ENCODE results near the gene AUTS2.

AUTS2 gene

DNA sequence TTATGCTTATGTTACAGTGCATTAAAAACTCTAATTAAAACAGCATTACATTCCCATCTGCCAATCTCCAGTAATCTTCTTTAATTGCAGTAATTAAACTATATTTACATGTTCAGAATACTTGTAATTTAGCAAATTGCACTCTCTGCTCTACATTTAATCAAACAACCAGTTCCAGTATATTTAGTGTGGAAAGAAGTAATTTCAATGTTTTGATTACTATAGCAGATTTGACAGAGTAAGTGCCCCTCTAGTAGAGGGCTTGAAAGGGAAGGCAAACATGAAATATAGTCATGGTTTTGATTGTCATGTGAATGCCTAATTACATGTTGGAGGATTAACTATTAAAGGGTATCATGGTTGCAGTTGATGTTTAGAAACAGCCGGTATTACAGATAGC lies 739.7 kb downstream of the AUTS2 start:
- in situ Hi-C loops (cut with MboI; ENCODE audit: low pct_unique_long_range_greater_than_20kb, low sequenced_read_pairs) = no loop called here
- DNase-seq = no peak

DNA sequence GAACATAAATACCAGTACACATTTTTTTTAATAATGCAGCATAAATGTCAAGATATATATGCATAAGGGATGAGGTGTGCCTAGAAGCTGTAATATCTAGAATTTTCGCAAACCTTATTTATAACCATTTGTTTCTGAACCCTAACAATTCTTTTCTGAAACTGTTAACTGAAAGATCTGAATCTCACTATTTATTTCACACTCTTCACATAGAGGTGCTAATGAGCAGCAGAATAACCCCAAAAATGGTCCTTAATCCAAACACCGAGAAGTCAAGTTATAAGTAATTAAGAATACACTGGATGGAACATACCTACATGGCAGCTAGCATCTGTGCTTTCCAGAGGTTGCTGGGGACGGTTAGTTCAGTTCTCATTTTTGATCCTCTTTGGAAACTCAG lies 742.0 kb downstream of the AUTS2 start:
- no peak for DNase-seq
- in situ Hi-C loops (cut with MboI; ENCODE audit: low pct_unique_long_range_greater_than_20kb, low sequenced_read_pairs) = no loop called here

GRCh38 chr7:70341446-70341845 lies 743.2 kb downstream of the AUTS2 start:
- no peak for DNase-seq
- in situ Hi-C loops (cut with MboI; ENCODE audit: low pct_unique_long_range_greater_than_20kb, low sequenced_read_pairs) = no loop called here

DNA sequence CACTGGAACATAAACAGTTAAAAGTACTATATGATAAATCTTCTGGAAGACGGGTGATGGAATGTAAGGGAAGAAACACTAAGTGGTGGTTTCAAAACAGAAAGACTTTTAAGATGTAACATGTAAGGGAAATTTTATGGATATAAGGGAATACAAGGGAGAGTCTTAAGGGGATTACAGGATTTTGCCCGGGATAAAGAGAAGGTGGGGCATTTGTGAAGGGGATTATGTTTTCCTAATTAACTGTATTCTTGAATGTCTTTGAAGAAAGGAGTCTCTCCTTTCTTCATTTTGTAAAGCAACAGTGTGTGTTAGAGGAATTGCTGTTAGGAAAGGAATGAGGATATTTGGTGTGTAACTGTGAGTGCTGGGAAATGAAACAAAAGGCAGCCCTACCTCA lies 745.2 kb downstream of the AUTS2 start:
- no peak for DNase-seq
- in situ Hi-C loops (cut with MboI; ENCODE audit: low pct_unique_long_range_greater_than_20kb, low sequenced_read_pairs) = no loop called here

GRCh38 chr7:70344726-70345125 lies 746.5 kb downstream of the AUTS2 start:
- no peak for DNase-seq
- in situ Hi-C loops (cut with MboI; ENCODE audit: low pct_unique_long_range_greater_than_20kb, low sequenced_read_pairs) = no loop called here

DNA sequence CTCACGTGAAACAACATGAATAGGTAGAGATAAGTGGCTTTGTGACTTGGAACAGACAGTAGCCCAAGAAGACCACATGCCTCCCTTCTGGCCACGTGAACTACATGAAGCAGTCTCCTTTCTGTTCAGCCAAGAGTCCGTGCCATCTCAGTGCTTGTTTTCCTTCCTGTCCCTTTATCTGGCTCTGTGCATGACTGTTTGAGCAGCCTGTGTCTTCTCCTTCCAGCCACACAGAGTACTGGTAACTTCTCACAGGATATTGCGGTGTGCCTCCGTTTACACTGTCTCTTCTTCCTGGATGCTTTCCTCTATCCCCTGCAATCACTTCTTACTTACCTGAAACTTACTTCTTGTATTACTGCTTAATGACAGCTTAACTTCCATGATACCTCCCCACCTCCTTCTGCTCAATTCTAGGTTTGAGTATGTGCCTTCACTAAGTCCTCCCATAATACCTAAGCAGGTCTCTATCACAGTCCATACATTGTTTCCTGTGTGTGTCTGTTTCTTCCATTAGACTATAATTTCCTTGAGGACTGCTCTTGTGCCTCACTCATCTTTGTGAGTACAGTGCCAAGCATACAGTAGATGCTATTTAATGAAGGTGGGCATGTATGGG lies 748.7 kb downstream of the AUTS2 start:
- in situ Hi-C loops (cut with MboI; ENCODE audit: low pct_unique_long_range_greater_than_20kb, low sequenced_read_pairs) = no loop called here

DNA sequence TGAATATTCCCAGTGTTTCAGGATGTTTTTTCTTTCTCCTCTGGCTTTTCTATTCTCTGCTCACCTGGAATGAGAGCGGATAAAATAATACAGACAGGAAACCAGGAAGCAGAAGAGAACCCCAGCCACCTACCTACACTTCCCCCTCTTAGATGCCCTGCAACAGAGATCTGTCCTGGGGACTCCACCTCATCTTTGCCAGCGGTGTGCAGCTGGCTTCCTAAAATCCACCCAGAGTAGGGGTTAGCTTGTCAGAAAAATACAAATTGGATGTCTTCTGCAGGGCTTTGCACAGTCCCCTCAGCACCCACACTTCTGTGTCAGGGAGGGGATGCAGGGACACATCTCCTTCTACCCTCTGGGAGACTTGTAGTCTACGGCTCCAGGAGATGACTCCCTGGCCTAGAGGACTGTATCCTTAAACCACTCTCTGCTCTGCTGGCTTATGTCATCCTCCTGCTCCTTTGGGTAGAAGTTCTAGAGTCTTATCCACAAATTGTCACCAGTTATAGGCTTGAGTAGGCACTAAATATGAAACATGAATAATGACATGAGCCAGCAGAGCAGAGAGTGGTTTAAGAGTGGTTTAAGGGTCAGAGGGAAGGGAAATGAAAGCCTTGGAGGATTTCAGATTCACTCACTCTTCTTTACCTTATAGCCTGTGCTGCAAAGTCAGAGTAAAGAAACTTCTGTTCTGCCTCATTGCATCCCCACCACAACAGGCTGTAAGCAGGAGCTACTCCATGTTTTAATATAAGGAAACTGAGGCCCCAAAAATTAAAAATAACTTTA lies 749.4 kb downstream of the AUTS2 start:
- in situ Hi-C loops (cut with MboI; ENCODE audit: low pct_unique_long_range_greater_than_20kb, low sequenced_read_pairs) = no loop called here
- DNase-seq = no peak

More for the DNA sequence above, 748.7 kb downstream of the AUTS2 start:
- no peak for DNase-seq

- DNase-seq = no peak
- in situ Hi-C loops (cut with MboI; ENCODE audit: low pct_unique_long_range_greater_than_20kb, low sequenced_read_pairs) = no loop called here
These were observed 750.8 kb downstream of the AUTS2 start for GRCh38 chr7:70349031-70349430.

GRCh38 chr7:70349819-70350218 lies 751.5 kb downstream of the AUTS2 start:
- in situ Hi-C loops (cut with MboI; ENCODE audit: low pct_unique_long_range_greater_than_20kb, low sequenced_read_pairs) = no loop called here

DNA sequence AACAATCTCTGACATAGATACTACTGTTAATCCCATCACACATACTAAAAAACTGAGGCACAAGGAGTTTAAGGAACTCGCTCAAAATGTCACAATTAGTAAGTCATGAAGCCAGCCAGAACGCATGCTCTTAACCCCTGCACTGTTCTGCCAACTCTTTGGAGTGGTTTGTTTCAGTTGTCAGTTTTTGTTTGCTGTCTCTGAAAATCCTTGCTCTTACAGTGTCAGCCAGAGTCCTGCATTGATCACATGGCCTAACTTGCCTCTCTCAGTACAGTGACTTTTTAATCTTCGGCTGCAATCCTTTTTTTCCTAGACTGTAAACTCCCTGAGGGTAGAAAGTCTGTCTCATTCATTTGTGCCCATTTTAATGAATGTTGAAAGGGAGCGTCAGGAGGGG lies 753.8 kb downstream of the AUTS2 start:
- DNase-seq = no peak
- in situ Hi-C loops (cut with MboI; ENCODE audit: low pct_unique_long_range_greater_than_20kb, low sequenced_read_pairs) = no loop called here

More at GRCh38 chr7:70349819-70350218, 751.5 kb downstream of the AUTS2 start:
- DNase-seq = no peak

GRCh38 chr7:70352906-70353305 lies 754.6 kb downstream of the AUTS2 start:
- DNase-seq = no peak
- in situ Hi-C loops (cut with MboI; ENCODE audit: low pct_unique_long_range_greater_than_20kb, low sequenced_read_pairs) = no loop called here

GRCh38 chr7:70353330-70353945 lies 755.2 kb downstream of the AUTS2 start:
- no peak for DNase-seq
- in situ Hi-C loops (cut with MboI; ENCODE audit: low pct_unique_long_range_greater_than_20kb, low sequenced_read_pairs) = no loop called here

- DNase-seq = no peak
- in situ Hi-C loops (cut with MboI; ENCODE audit: low pct_unique_long_range_greater_than_20kb, low sequenced_read_pairs) = no loop called here
These were observed 755.7 kb downstream of the AUTS2 start for GRCh38 chr7:70353946-70354335.

DNA sequence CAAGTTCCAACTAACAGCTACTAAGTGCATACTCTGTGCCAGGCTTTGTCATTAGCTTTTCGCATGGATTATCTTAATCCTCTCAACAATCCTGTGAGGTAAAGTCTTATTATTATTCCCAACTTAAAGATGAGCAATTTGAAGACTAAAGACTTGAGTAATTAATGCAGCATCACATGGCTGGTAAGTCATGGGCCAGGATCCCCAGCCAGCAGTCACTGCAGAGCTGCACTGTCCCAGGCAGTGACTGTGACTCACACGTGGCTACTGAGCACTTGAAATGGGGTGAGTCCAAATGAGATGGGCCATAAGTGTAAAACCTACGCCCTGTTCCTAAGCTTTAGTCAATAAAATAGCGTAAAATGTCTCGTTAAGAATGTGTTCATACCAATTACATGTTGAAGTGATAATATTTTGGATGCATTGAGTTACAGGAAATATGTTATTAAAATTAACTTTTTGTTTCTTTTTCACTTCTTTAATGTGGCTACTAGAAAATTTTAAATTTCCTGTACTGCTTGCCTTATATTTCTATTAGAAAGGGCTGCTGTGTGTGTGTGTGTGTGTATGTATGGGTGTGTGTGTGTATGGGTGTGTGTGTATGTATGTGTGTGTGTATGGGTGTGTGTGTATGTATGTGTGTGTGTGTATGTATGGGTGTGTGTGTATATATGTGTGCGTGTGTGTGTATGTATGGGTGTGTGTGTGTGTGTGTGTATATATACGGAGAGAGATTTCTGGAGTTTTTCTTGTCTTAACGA lies 756.3 kb downstream of the AUTS2 start:
- no peak for DNase-seq
- in situ Hi-C loops (cut with MboI; ENCODE audit: low pct_unique_long_range_greater_than_20kb, low sequenced_read_pairs) = no loop called here

DNA sequence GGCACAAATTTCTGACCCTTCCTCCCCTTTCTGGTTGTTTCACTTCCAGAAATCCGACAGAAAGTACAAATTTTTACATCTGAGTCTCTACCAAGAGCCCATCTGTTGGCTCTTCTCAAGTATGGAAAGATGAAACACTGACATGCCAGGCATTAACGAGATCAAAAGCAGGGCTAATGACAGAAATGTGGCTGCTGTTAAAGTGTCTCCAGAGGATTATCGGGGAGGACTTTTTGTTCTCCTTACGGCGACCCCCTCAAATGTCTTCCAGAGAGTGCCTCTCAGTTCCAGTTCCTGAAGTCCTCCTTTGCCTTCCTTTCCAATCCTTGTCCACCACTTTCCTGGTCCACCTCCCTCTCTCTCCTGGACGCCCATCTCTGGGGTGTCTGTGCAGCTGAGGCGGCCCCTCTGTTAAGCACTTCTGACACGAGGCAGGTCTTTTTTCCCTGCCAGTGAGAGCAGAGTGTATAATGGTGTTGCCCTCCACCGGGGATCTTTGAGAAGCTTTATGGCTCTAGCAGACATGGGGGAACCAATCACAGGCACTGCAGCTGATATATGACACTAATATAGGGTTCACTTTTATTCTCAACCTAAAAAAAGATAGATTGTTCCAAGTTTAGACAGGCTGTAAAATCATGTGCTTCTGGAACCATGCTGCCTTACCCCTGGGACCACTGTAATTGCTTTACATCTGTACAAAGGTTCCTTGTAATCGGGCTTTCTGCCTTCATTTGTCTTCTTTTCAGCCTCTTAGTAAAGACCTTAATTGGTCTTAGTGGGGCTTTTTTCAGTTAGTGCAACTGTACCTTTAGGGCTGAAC lies 757.1 kb downstream of the AUTS2 start:
- in situ Hi-C loops (cut with MboI; ENCODE audit: low pct_unique_long_range_greater_than_20kb, low sequenced_read_pairs) = no loop called here
- DNase-seq = no peak

DNA sequence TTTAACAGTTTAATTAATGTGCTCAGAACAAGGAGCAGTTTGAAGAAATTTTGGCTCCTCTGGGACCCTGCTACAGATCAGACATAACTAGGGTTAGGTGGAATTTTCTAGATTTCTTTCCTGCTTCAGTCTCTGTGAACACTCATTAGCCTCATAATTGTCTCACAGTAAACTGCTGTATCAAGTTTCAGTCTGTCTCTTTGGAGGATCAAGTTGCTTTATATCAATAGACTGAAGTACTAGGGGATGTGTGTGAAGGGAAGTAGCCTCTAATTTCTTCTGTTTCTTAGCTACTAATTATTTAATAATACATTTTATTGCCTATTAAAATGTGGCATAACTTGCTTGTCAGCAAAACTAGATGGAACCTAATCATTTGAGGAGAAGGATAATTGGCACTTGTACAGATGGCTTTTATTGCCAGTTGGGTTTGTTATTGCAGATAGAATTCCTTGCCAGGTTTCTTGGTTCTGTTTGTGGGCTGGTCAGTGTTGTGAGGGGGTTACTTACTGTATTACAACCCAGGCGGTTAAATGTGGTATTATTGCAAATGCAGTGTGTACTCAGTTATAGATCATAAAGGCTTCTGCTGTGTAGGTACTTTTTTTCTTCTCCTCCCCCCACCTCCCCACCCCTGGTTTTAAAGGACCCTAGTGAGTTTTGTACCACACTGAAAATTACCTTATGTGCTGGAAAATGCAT lies 758.0 kb downstream of the AUTS2 start:
- DNase-seq = no peak
- in situ Hi-C loops (cut with MboI; ENCODE audit: low pct_unique_long_range_greater_than_20kb, low sequenced_read_pairs) = no loop called here

GRCh38 chr7:70356787-70357328 lies 758.6 kb downstream of the AUTS2 start:
- DNase-seq = no peak
- in situ Hi-C loops (cut with MboI; ENCODE audit: low pct_unique_long_range_greater_than_20kb, low sequenced_read_pairs) = no loop called here

DNA sequence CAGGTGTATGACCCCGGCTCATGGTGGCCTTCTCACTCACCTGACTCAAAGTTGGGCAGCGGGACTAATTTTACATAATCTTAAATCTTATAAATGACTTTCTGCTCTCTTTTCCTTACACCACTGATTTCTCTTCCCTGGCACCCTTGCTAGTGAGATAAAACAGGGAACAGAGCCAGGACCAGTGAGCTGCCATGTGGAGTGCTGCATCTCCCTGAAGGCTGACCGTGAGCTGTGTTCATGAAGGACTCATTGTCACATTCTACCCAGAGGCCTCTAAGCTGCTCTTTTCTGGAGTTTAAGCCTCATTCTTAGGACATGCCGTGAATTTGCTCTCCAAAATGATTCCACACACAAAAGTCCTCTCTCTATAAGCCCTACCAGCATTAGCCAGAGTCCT lies 762.3 kb downstream of the AUTS2 start:
- DNase-seq = no peak
- in situ Hi-C loops (cut with MboI; ENCODE audit: low pct_unique_long_range_greater_than_20kb, low sequenced_read_pairs) = no loop called here

All from KBM-7 (cell line).